ENCODE data around the gene SLC24A3.

The SLC24A3 gene

GRCh38 chr20:19271879-19272651 is 59.6 kb downstream of the SLC24A3 start:
- no peaks in the 10 kb centered on the region for H3K27me3 Mint-ChIP-seq (ENCODE audit: low read depth)
- no peaks in the 10 kb centered on the region for H3K36me3 Mint-ChIP-seq (ENCODE audit: low read depth)
- H3K9me3 Mint-ChIP-seq = no peaks in the 10 kb centered on the region
- no peaks in the 10 kb centered on the region for H3K4me1 Mint-ChIP-seq (ENCODE audit: low read depth)
- no peak overlapping the region for H3K4me3 Mint-ChIP-seq
- H3K27ac Mint-ChIP-seq = no peak overlapping the region
- DNase-seq (ENCODE audit: low spot score) = no peak

GRCh38 chr20:19272976-19273654 is 60.7 kb downstream of the SLC24A3 start:
- DNase-seq (ENCODE audit: low spot score) = no peak
- Mint-ChIP-seq H3K4me1 (ENCODE audit: low read depth) (no peaks in the 10 kb centered on the region), H3K4me3 (no peak overlapping the region), H3K9me3 (no peaks in the 10 kb centered on the region), H3K27ac (no peak overlapping the region), H3K27me3 (ENCODE audit: low read depth) (no peaks in the 10 kb centered on the region), H3K36me3 (ENCODE audit: low read depth) (no peaks in the 10 kb centered on the region)

- no peak overlapping the region for H3K27ac Mint-ChIP-seq
- H3K4me3 Mint-ChIP-seq = no peak overlapping the region
- no peaks in the 10 kb centered on the region for H3K9me3 Mint-ChIP-seq
- H3K4me1 Mint-ChIP-seq (ENCODE audit: low read depth) = no peaks in the 10 kb centered on the region
- H3K27me3 Mint-ChIP-seq (ENCODE audit: low read depth) = no peaks in the 10 kb centered on the region
- no peak for DNase-seq (ENCODE audit: low spot score)
- no peaks in the 10 kb centered on the region for H3K36me3 Mint-ChIP-seq (ENCODE audit: low read depth)
These were observed 61.6 kb downstream of the SLC24A3 start for GRCh38 chr20:19274001-19274400.

GRCh38 chr20:19274412-19275015 is 62.1 kb downstream of the SLC24A3 start:
- Mint-ChIP-seq H3K27ac (no peak overlapping the region), H3K4me3 (no peak overlapping the region), H3K36me3 (ENCODE audit: low read depth) (no peaks in the 10 kb centered on the region), H3K4me1 (ENCODE audit: low read depth) (no peaks in the 10 kb centered on the region), H3K9me3 (no peaks in the 10 kb centered on the region), H3K27me3 (ENCODE audit: low read depth) (no peaks in the 10 kb centered on the region)
- DNase-seq (ENCODE audit: low spot score) = no peak

GRCh38 chr20:19275038-19275629 is 62.7 kb downstream of the SLC24A3 start:
- H3K36me3 Mint-ChIP-seq (ENCODE audit: low read depth) = no peaks in the 10 kb centered on the region
- no peak for DNase-seq (ENCODE audit: low spot score)
- H3K9me3 Mint-ChIP-seq = no peaks in the 10 kb centered on the region
- no peak overlapping the region for H3K27ac Mint-ChIP-seq
- H3K27me3 Mint-ChIP-seq (ENCODE audit: low read depth) = no peaks in the 10 kb centered on the region
- H3K4me1 Mint-ChIP-seq (ENCODE audit: low read depth) = no peaks in the 10 kb centered on the region
- no peak overlapping the region for H3K4me3 Mint-ChIP-seq

- H3K4me1 Mint-ChIP-seq (ENCODE audit: low read depth) = no peaks in the 10 kb centered on the region
- no peaks in the 10 kb centered on the region for H3K36me3 Mint-ChIP-seq (ENCODE audit: low read depth)
- no peaks in the 10 kb centered on the region for H3K27me3 Mint-ChIP-seq (ENCODE audit: low read depth)
- H3K4me3 Mint-ChIP-seq = no peak overlapping the region
- no peak for DNase-seq (ENCODE audit: low spot score)
- no peaks in the 10 kb centered on the region for H3K9me3 Mint-ChIP-seq
- no peak overlapping the region for H3K27ac Mint-ChIP-seq
These were observed 63.2 kb downstream of the SLC24A3 start for GRCh38 chr20:19275630-19276071.

GRCh38 chr20:19277381-19277780 is 64.9 kb downstream of the SLC24A3 start:
- Mint-ChIP-seq H3K27ac (no peak overlapping the region), H3K27me3 (ENCODE audit: low read depth) (no peaks in the 10 kb centered on the region), H3K4me3 (no peak overlapping the region), H3K4me1 (ENCODE audit: low read depth) (no peaks in the 10 kb centered on the region), H3K36me3 (ENCODE audit: low read depth) (no peaks in the 10 kb centered on the region), H3K9me3 (no peaks in the 10 kb centered on the region)
- no peak for DNase-seq (ENCODE audit: low spot score)

- Mint-ChIP-seq H3K36me3 (ENCODE audit: low read depth) (no peaks in the 10 kb centered on the region), H3K4me3 (no peak overlapping the region), H3K9me3 (no peaks in the 10 kb centered on the region), H3K4me1 (ENCODE audit: low read depth) (no peaks in the 10 kb centered on the region), H3K27ac (no peak overlapping the region), H3K27me3 (ENCODE audit: low read depth) (no peaks in the 10 kb centered on the region)
- DNase-seq (ENCODE audit: low spot score) = no peak
These were observed 71.1 kb downstream of the SLC24A3 start for GRCh38 chr20:19283490-19284025.

GRCh38 chr20:19284400-19285178 is 72.1 kb downstream of the SLC24A3 start:
- H3K27me3 Mint-ChIP-seq (ENCODE audit: low read depth) = no peaks in the 10 kb centered on the region
- DNase-seq (ENCODE audit: low spot score) = no peak
- H3K9me3 Mint-ChIP-seq = no peaks in the 10 kb centered on the region
- H3K36me3 Mint-ChIP-seq (ENCODE audit: low read depth) = no peaks in the 10 kb centered on the region
- H3K4me1 Mint-ChIP-seq (ENCODE audit: low read depth) = no peaks in the 10 kb centered on the region
- H3K4me3 Mint-ChIP-seq = no peak overlapping the region
- no peak overlapping the region for H3K27ac Mint-ChIP-seq

- Mint-ChIP-seq H3K4me3 (no peak overlapping the region), H3K27ac (no peak overlapping the region), H3K4me1 (ENCODE audit: low read depth) (no peaks in the 10 kb centered on the region), H3K36me3 (ENCODE audit: low read depth) (no peaks in the 10 kb centered on the region), H3K9me3 (no peaks in the 10 kb centered on the region), H3K27me3 (ENCODE audit: low read depth) (no peaks in the 10 kb centered on the region)
- DNase-seq (ENCODE audit: low spot score) = no peak
These were observed 73.0 kb downstream of the SLC24A3 start for GRCh38 chr20:19285436-19285835.

- no peaks in the 10 kb centered on the region for H3K27me3 Mint-ChIP-seq (ENCODE audit: low read depth)
- DNase-seq (ENCODE audit: low spot score) = no peak
- H3K4me1 Mint-ChIP-seq (ENCODE audit: low read depth) = no peaks in the 10 kb centered on the region
- H3K4me3 Mint-ChIP-seq = no peak overlapping the region
- H3K27ac Mint-ChIP-seq = no peak overlapping the region
- no peaks in the 10 kb centered on the region for H3K36me3 Mint-ChIP-seq (ENCODE audit: low read depth)
- no peaks in the 10 kb centered on the region for H3K9me3 Mint-ChIP-seq
These were observed 75.6 kb downstream of the SLC24A3 start for GRCh38 chr20:19288061-19288460.

GRCh38 chr20:19288636-19289035 is 76.2 kb downstream of the SLC24A3 start:
- Mint-ChIP-seq H3K36me3 (ENCODE audit: low read depth) (no peaks in the 10 kb centered on the region), H3K4me1 (ENCODE audit: low read depth) (no peaks in the 10 kb centered on the region), H3K27me3 (ENCODE audit: low read depth) (no peaks in the 10 kb centered on the region)

GRCh38 chr20:19289451-19289850 is 77.0 kb downstream of the SLC24A3 start:
- no peak for DNase-seq (ENCODE audit: low spot score)
- Mint-ChIP-seq H3K27me3 (ENCODE audit: low read depth) (no peaks in the 10 kb centered on the region), H3K4me1 (ENCODE audit: low read depth) (no peaks in the 10 kb centered on the region), H3K36me3 (ENCODE audit: low read depth) (no peaks in the 10 kb centered on the region), H3K27ac (no peak overlapping the region), H3K9me3 (no peaks in the 10 kb centered on the region), H3K4me3 (no peak overlapping the region)

More at GRCh38 chr20:19288636-19289035, 76.2 kb downstream of the SLC24A3 start:
- no peak overlapping the region for H3K4me3 Mint-ChIP-seq
- no peak for DNase-seq (ENCODE audit: low spot score)
- H3K27ac Mint-ChIP-seq = no peak overlapping the region
- no peaks in the 10 kb centered on the region for H3K9me3 Mint-ChIP-seq
